Brain microvascular endothelial cell (primary cell): ENCODE measurements around the gene PTGDS.

Experiments
- DNase-seq: peaks from one replicate; pipeline ENCODE4 v3.0.0-alpha.2; 2020
- H3K27ac ChIP-seq: fragments of 250-450 bp; sonication (Bioruptor Pico); 2 replicates; pipeline ENCODE4 v1.5.1; 2020; ENCODE audit warnings: mild to moderate bottlenecking, moderate library complexity
- H3K27me3 ChIP-seq: fragments of 250-450 bp; sonication (Bioruptor Pico); replicated peaks from 2 replicates; pipeline ENCODE4 v1.5.1; 2020; ENCODE audit warnings: mild to moderate bottlenecking
- H3K36me3 ChIP-seq: fragments of 250-450 bp; sonication (Bioruptor Pico); replicated peaks from 2 replicates; pipeline ENCODE4 v1.5.1; 2020; ENCODE audit warnings: mild to moderate bottlenecking
- H3K4me3 ChIP-seq: 2 replicates; pipeline ENCODE4 v1.5.1; 2011; ENCODE audit warnings: low read depth, mild to moderate bottlenecking, control low read depth, low read length, moderate library complexity
- CTCF ChIP-seq: IDR thresholded peaks from 2 replicates; pipeline ENCODE4 v1.5.1; 2011; ENCODE audit warnings: low read depth, mild to moderate bottlenecking, moderate library complexity, low read length, control low read depth, inconsistent platforms; ENCODE audit errors: missing control alignments
- in situ Hi-C: cut with HindIII; loops from 2 replicates; pipeline ENCODE4 v1.10.0; 2017; ENCODE audit warnings: low sequenced_read_pairs, low pct_ligation_motif_present

Gene PTGDS

GRCh38 chr9:137030538-137031527, 53.5 kb downstream of the PTGDS start:
- Histone ChIP-seq H3K27ac (no peak overlapping the region), H3K27me3 (no peaks in the 10 kb centered on the region), H3K4me3 (no peak overlapping the region), H3K36me3 (no peaks in the 10 kb centered on the region)
- TF ChIP-seq CTCF: no peak
- DNase-seq: no peak
- in situ Hi-C loops: loop anchor here (25.0 kb wide), 2 partner anchors 94 to 219 kb away; partner anchors contain the start of genes C8G, FBXW5 and RABL6
